Skin epidermis (tissue), 12 donors: ENCODE data around the gene RASAL1.

Experiments
- H3K27ac ChIP-seq, 21 experiments: fragments of 200-600 bp; sonication (generic) in 11 of 21; one replicate each; pipeline ENCODE4 v1.5.0; 2020; ENCODE audit warnings: mild to moderate bottlenecking in 3 of 21, inconsistent platforms in 2 of 21, moderate library complexity in 2 of 21
- H3K4me3 ChIP-seq, 7 experiments: fragments of 200-600 bp; sonication (generic) in 2 of 7; one replicate each; pipeline ENCODE4 v1.5.0; 2020; ENCODE audit warnings: inconsistent platforms in 2 of 7, mild to moderate bottlenecking in 2 of 7, moderate library complexity in 1 of 7

The RASAL1 gene

DNA sequence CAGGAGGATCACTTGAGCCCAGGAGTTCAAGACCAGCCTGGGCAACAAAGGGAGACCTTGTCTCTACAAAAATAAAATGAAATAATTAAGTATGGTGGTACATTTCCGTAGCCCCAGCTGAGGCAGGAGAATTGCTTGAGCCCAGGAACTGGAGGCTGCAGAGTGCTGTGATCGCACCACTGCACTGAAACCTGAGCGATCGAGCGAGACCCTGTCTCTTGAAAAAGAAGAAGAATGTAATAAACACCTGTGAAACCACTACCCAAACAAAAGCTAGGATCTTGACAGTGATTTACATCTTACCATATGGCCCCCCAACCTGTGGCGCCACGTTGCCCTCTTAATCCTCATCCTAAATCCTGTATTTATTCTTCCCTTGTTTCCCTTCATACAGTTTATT, 84.8 kb downstream of the RASAL1 start:
- no peak overlapping the region for H3K4me3 ChIP-seq
- H3K27ac ChIP-seq, result no peak overlapping the region

GRCh38 chr12:113049976-113050742, 85.4 kb downstream of the RASAL1 start:
- H3K4me3 ChIP-seq, result no peak overlapping the region

More at GRCh38 chr12:113049976-113050742, 85.4 kb downstream of the RASAL1 start:
- H3K27ac ChIP-seq, result no peak overlapping the region
